Testis (tissue), 3 donors: ENCODE measurements around the gene SLC13A4. TPM values are rescaled to one million over a fixed set of nuclear protein-coding genes. Genes with fewer than 3 reads are reported as not detected.

Source experiments
- DNase-seq: peaks from one replicate; pipeline ENCODE4 v3.0.0-alpha.2; 2019
- H3K27ac ChIP-seq, 2 donors: fragments of 200-600 bp; sonication (generic); one replicate each; pipeline ENCODE4 v1.5.1; 2019
- H3K27me3 ChIP-seq: fragments of 200-600 bp; sonication (generic); one replicate; pipeline ENCODE4 v1.5.1; 2019
- H3K36me3 ChIP-seq: fragments of 200-600 bp; sonication (generic); one replicate; pipeline ENCODE4 v1.5.1; 2017; ENCODE audit warnings: low read depth; ENCODE audit errors: missing control alignments
- H3K4me1 ChIP-seq: fragments of 200-600 bp; sonication (generic); one replicate; pipeline ENCODE4 v1.5.1; 2019
- H3K4me3 ChIP-seq, 2 donors: fragments of 200-600 bp; sonication (generic); one replicate each; pipeline ENCODE4 v1.5.1; 2017 to 2019
- H3K9me3 ChIP-seq: fragments of 200-600 bp; sonication (generic); one replicate; pipeline ENCODE4 v1.5.1; 2017
- CTCF ChIP-seq, 3 experiments: fragments of 450-650 bp in 2 of 3; fragments of 200-600 bp in 1 of 3; sonication (generic) in 1 of 3; IDR thresholded peaks; one replicate each; pipeline ENCODE4 v1.5.1; 2016 to 2019; ENCODE audit warnings: antibody characterized with exemption in 3 of 3, mild to moderate bottlenecking in 2 of 3, moderate library complexity in 1 of 3
- POLR2A ChIP-seq: fragments of 450-650 bp; IDR thresholded peaks from one replicate; pipeline ENCODE4 v1.6.1; 2017; ENCODE audit warnings: antibody characterized with exemption, mild to moderate bottlenecking, moderate library complexity
- WGBS, 2 donors: methylation state at CpG; one replicate each; pipeline ENCODE4 v1.1.5; 2018; 5-methylcytosine and 5-hydroxymethylcytosine counted together
- intact Hi-C: fragments of 100-400 bp; cut with DNase I; formaldehyde crosslinking; loops from one replicate; pipeline ENCODE4 v1.15.1; 2023; ENCODE audit warnings: low total_unique reads
- polyA plus RNA-seq: library from polyadenylated mRNA; stranded (reverse); fragments of 350-450 nt; fragmentation: Illumina TruSeq; extraction: RNeasy Lipid Tissue Mini Kit (QIAGEN cat#74804); gene quantifications from one replicate; pipeline ENCODE4 v1.2.3, GENCODE V29; 2014; ENCODE audit warnings: low read depth, low replicate concordance; ENCODE audit not compliant: insufficient read depth
- total RNA-seq, 2 donors: library from RNA; depleted of rRNA; stranded (reverse); fragments of >200 nt; gene quantifications; one replicate each; pipeline ENCODE4 v1.2.3, GENCODE V29; 2016

Gene SLC13A4
- total and polyA plus RNA-seq, 3 donors from 2014 or later: 19.0 to 34.6 (median 33.0) TPM

- intact Hi-C loops: no loop called here
- Histone ChIP-seq H3K9me3 (no peaks in the 10 kb centered on the region), H3K27me3 (no peaks in the 10 kb centered on the region), H3K4me1 (peaks cover 5% of the 10 kb centered on the region), H3K4me3 (no peak overlapping the region), H3K27ac (no peak overlapping the region), H3K36me3 (no peaks in the 10 kb centered on the region)
- DNase-seq: no peak
- 68 to 76% methylated on average over 9 to 10 of the region's 10 CpGs for WGBS, 2 donors
- TF ChIP-seq POLR2A (no peak), CTCF (IDR thresholded peaks at IDR 0.05) (no peak)
These were observed 33.9 kb upstream of the SLC13A4 start for GRCh38 chr7:135761751-135762488.

DNA sequence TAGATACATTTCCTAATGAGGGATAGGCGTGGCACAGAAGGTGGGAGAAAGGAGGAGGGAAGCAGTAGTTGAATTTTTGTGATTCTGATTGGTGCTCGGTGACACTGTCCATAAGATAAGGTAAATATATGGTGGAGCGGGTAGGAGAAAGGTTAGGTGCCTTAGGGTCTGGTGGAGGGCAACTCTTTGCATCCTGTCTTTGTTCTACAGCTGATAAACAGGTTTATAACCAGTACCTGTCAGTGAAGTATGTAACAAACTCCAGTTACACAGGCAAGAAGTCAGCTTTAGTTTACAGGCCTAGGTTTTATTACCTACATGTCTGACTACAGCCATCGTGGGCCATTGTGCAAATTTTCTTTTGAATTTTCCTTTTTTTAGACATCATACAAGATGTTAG lies 31.5 kb upstream of the SLC13A4 start:
- intact Hi-C loops: no loop called here
- Histone ChIP-seq H3K36me3 (no peaks in the 10 kb centered on the region), H3K4me1 (peaks cover 8% of the 10 kb centered on the region), H3K27ac (no peak overlapping the region), H3K27me3 (no peaks in the 10 kb centered on the region), H3K9me3 (no peaks in the 10 kb centered on the region), H3K4me3 (no peak overlapping the region)
- DNase-seq: no peak
- no peak for TF ChIP-seq POLR2A
- no peak for TF ChIP-seq CTCF (IDR thresholded peaks at IDR 0.05)
- 81 to 82% methylated on average over 4 of the region's 4 CpGs for WGBS, 2 donors

GRCh38 chr7:135758531-135758932 lies 30.5 kb upstream of the SLC13A4 start:
- intact Hi-C loops: no loop called here
- peak overlapping the region; percentile 33 to 75 for H3K27ac ChIP-seq
- no peaks in the 10 kb centered on the region for H3K9me3 ChIP-seq
- no peak for TF ChIP-seq POLR2A
- TF ChIP-seq CTCF (IDR thresholded peaks at IDR 0.05): no peak
- no peaks in the 10 kb centered on the region for H3K36me3 ChIP-seq
- H3K4me3 ChIP-seq: no peak overlapping the region
- DNase-seq: peak; percentile 36
- 44 to 55% methylated on average over 5 of the region's 5 CpGs for WGBS, 2 donors
- H3K4me1 ChIP-seq: peaks cover 8% of the 10 kb centered on the region
- H3K27me3 ChIP-seq: no peaks in the 10 kb centered on the region

DNA sequence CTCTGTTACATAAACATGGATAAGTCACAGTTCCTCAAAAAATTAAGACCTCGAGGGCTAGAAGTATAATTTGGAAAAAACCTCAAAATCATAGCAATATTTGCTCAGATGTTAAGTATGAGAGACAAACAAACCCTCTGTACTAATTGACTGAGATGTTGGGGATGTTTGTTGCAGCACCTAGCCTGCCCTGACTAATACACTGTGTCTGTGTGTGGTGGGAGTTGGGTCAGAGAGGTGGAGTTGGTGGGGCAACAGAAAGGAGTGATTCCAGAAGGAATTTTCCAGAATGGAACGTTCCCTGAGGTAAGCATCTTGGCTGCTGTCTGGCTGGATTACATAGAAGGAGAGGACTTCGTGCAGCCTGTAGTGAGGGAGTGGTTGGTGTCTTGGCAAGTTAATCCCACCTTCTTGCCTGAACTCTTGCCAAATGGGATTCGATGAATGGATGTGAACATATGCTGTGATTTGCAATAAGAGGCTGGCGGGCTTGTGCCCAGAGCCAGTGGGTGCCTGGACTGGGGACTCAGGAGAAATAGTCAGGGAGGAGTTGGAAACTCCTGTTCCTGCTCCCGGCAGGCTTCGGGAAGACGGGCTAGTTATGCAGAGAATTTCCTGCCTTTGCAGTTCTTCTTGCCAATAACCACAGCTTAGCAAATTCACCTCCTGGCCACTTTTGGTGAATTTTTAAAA lies 29.9 kb upstream of the SLC13A4 start:
- intact Hi-C loops: no loop called here
- no peak for TF ChIP-seq POLR2A
- TF ChIP-seq CTCF (IDR thresholded peaks at IDR 0.05): no peak
- H3K4me3 ChIP-seq: no peak overlapping the region
- peaks cover 8% of the 10 kb centered on the region for H3K4me1 ChIP-seq
- peak overlapping the region; percentile 33 to 75 for H3K27ac ChIP-seq
- no peaks in the 10 kb centered on the region for H3K27me3 ChIP-seq
- 49 to 61% methylated on average over 8 of the region's 8 CpGs for WGBS, 2 donors
- DNase-seq: peak; percentile 43
- no peaks in the 10 kb centered on the region for H3K36me3 ChIP-seq
- H3K9me3 ChIP-seq: no peaks in the 10 kb centered on the region
